Astrocyte of the cerebellum (primary cell): ENCODE results near the gene ADAMTS17.

ENCODE experiments used
- DNase-seq: peaks from one replicate; pipeline ENCODE4 v3.0.0-alpha.2; 2011; ENCODE audit warnings: low read depth
- H3K4me3 ChIP-seq: 2 replicates; pipeline ENCODE4 v1.5.1; 2011; ENCODE audit warnings: mild to moderate bottlenecking, low read depth, low read length, moderate library complexity
- in situ Hi-C: cut with HindIII; loops from 2 replicates; pipeline ENCODE4 v1.10.0; 2017; ENCODE audit warnings: low sequenced_read_pairs
- TF ChIP-seq, protein P1 (sequence below): IDR thresholded peaks from 2 replicates; pipeline ENCODE4 v1.5.1; 2012; ENCODE audit warnings: low read length, low read depth, moderate library complexity, mild to moderate bottlenecking; ENCODE audit errors: missing control alignments

The ADAMTS17 gene

GRCh38 chr15:100249096-100249815 lies 92.5 kb downstream of the ADAMTS17 start:
- H3K4me3 ChIP-seq, result no peak overlapping the region
- in situ Hi-C loops, result no loop called here
- TF ChIP-seq, protein P1, sequence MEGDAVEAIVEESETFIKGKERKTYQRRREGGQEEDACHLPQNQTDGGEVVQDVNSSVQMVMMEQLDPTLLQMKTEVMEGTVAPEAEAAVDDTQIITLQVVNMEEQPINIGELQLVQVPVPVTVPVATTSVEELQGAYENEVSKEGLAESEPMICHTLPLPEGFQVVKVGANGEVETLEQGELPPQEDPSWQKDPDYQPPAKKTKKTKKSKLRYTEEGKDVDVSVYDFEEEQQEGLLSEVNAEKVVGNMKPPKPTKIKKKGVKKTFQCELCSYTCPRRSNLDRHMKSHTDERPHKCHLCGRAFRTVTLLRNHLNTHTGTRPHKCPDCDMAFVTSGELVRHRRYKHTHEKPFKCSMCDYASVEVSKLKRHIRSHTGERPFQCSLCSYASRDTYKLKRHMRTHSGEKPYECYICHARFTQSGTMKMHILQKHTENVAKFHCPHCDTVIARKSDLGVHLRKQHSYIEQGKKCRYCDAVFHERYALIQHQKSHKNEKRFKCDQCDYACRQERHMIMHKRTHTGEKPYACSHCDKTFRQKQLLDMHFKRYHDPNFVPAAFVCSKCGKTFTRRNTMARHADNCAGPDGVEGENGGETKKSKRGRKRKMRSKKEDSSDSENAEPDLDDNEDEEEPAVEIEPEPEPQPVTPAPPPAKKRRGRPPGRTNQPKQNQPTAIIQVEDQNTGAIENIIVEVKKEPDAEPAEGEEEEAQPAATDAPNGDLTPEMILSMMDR, result no peak
- DNase-seq, result no peak

- TF ChIP-seq, protein P1, result no peak
- H3K4me3 ChIP-seq, result no peak overlapping the region
- in situ Hi-C loops, result no loop called here
- no peak for DNase-seq
These were observed 93.5 kb downstream of the ADAMTS17 start for GRCh38 chr15:100248236-100248635.

GRCh38 chr15:100247228-100248225 lies 94.2 kb downstream of the ADAMTS17 start:
- no peak for DNase-seq
- H3K4me3 ChIP-seq, result no peak overlapping the region
- in situ Hi-C loops, result no loop called here
- TF ChIP-seq, protein P1, result no peak

DNA sequence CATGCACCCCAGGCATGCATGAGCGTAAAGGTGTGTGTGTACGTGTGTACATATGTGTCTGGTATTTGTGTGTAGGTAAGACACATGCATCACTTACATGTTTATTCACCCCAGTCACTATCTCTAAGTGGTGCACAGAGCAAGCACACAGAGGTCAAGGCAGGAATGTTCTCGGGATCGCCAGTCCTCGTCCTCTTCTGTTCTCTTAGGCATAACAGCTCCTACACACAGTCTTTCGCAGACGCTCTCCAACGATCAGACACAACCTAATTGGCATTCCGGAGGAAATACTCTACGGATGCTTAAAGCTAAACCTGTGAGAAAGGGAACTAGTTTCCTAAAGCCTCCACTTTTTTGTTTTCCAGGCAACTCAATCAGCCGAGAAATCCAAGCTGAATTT lies 95.9 kb downstream of the ADAMTS17 start:
- in situ Hi-C loops, result no loop called here
- no peak for DNase-seq
- TF ChIP-seq, protein P1, result no peak
- no peak overlapping the region for H3K4me3 ChIP-seq

GRCh38 chr15:100245487-100245820 lies 96.3 kb downstream of the ADAMTS17 start:
- in situ Hi-C loops, result no loop called here
- TF ChIP-seq, protein P1, result no peak
- no peak overlapping the region for H3K4me3 ChIP-seq
- DNase-seq, result no peak

DNA sequence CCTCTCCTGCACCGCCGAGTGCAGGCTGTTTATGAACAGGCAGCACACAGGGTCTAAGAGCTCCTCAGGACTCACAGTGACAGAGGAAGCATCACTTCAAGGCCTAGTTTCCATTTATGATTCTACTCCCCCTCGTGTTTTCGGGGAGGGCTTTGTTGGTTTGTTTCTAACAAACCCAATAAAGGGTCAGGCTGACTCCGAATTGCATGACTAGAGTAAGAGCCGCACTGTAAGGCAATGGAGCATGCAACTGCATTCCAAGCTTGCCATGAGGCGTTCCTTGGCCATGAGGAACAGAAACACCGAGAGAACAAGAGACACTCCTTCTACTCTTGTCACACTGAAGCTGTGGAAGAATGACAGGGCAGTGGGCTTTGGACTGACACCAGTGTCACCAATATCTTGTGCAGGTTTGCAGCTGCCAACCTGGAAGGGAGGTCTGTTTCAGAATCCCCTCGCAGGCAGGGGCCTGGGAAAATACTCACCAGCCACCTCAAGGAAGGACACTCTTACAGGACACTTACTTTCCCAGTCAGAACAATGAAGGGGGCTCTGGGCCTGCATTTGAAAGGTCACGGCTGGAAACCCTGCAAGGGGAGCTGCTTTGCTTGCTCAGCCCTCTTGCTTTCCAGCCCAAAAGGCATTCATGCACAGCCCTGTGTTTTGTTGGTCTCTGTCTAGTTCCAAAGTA lies 96.8 kb downstream of the ADAMTS17 start:
- in situ Hi-C loops, result no loop called here
- TF ChIP-seq, protein P1, result no peak
- no peak overlapping the region for H3K4me3 ChIP-seq
- no peak for DNase-seq
